Endothelial cell (in vitro differentiated cells): ENCODE measurements around the gene CAB39L. TPM values are rescaled to one million over a fixed set of nuclear protein-coding genes. Genes with fewer than 3 reads are reported as not detected.

ENCODE experiments used
- DNase-seq: peaks from one replicate; pipeline ENCODE4 v3.0.0; 2021; ENCODE audit warnings: low spot score
- H3K27ac Mint-ChIP-seq: one replicate; pipeline ENCODE4 v1.8.0; 2021; ENCODE audit warnings: mixed read lengths, inconsistent platforms; ENCODE audit not compliant: unreplicated experiment
- H3K27me3 Mint-ChIP-seq: one replicate; pipeline ENCODE4 v1.8.0; 2021; ENCODE audit warnings: mild to moderate bottlenecking, moderate library complexity, mixed read lengths, inconsistent platforms; ENCODE audit not compliant: unreplicated experiment
- H3K36me3 Mint-ChIP-seq: one replicate; pipeline ENCODE4 v1.8.0; 2021; ENCODE audit warnings: mild to moderate bottlenecking, low read depth, mixed read lengths, inconsistent platforms; ENCODE audit not compliant: unreplicated experiment
- H3K4me1 Mint-ChIP-seq: one replicate; pipeline ENCODE4 v1.8.0; 2021; ENCODE audit warnings: mild to moderate bottlenecking, mixed read lengths, inconsistent platforms; ENCODE audit not compliant: unreplicated experiment
- H3K4me3 Mint-ChIP-seq: one replicate; pipeline ENCODE4 v1.8.0; 2021; ENCODE audit warnings: mild to moderate bottlenecking, mixed read lengths, inconsistent platforms; ENCODE audit not compliant: unreplicated experiment
- H3K9me3 Mint-ChIP-seq: one replicate; pipeline ENCODE4 v1.8.0; 2021; ENCODE audit warnings: mixed read lengths, inconsistent platforms; ENCODE audit not compliant: unreplicated experiment
- CTCF ChIP-seq: fragments of 200-600 bp; sonication (generic); IDR thresholded peaks from one replicate; pipeline ENCODE4 v1.5.0; 2021; ENCODE audit warnings: antibody characterized with exemption; ENCODE audit not compliant: unreplicated experiment
- total RNA-seq: library from RNA; stranded (reverse); fragmentation: NEBNext Ultra II Directional; extraction: Animal tissue kit (Norgen Biotek cat#: 25700); gene quantifications from one replicate; pipeline ENCODE4 v1.2.1, GENCODE V29; 2021; ENCODE audit not compliant: unreplicated experiment

The CAB39L gene
- total RNA-seq, 1 donor from 2014 or later = 3.9 TPM

- Mint-ChIP-seq H3K27me3 (no peaks in the 10 kb centered on the region), H3K27ac (no peak overlapping the region), H3K9me3 (no peaks in the 10 kb centered on the region), H3K4me1 (peaks cover 7% of the 10 kb centered on the region), H3K36me3 (no peaks in the 10 kb centered on the region), H3K4me3 (no peak overlapping the region)
- no peak for TF ChIP-seq CTCF
- DNase-seq = no peak
Observed at GRCh38 chr13:49319551-49319950, 124.3 kb downstream of the CAB39L start.

GRCh38 chr13:49315756-49316482, 127.9 kb downstream of the CAB39L start:
- Mint-ChIP-seq H3K27me3 (no peaks in the 10 kb centered on the region), H3K36me3 (no peaks in the 10 kb centered on the region), H3K27ac (no peak overlapping the region), H3K4me1 (peaks cover 9% of the 10 kb centered on the region), H3K4me3 (no peak overlapping the region), H3K9me3 (no peaks in the 10 kb centered on the region)
- DNase-seq = no peak
- no peak for TF ChIP-seq CTCF

- Mint-ChIP-seq H3K27ac (no peak overlapping the region), H3K4me3 (no peak overlapping the region), H3K36me3 (no peaks in the 10 kb centered on the region), H3K27me3 (no peaks in the 10 kb centered on the region), H3K4me1 (peaks cover 6% of the 10 kb centered on the region), H3K9me3 (no peaks in the 10 kb centered on the region)
- no peak for TF ChIP-seq CTCF
- DNase-seq = no peak
Observed at GRCh38 chr13:49315036-49315565, 128.8 kb downstream of the CAB39L start.

GRCh38 chr13:49314344-49314882, 129.5 kb downstream of the CAB39L start:
- TF ChIP-seq CTCF = no peak
- Mint-ChIP-seq H3K36me3 (no peaks in the 10 kb centered on the region), H3K9me3 (no peaks in the 10 kb centered on the region), H3K4me3 (no peak overlapping the region), H3K27me3 (no peaks in the 10 kb centered on the region), H3K4me1 (peaks cover 6% of the 10 kb centered on the region), H3K27ac (no peak overlapping the region)
- no peak for DNase-seq

GRCh38 chr13:49311816-49312215, 132.0 kb downstream of the CAB39L start:
- H3K27me3 Mint-ChIP-seq = no peaks in the 10 kb centered on the region
- H3K4me3 Mint-ChIP-seq = no peak overlapping the region
- H3K27ac Mint-ChIP-seq = no peak overlapping the region
- H3K4me1 Mint-ChIP-seq = peaks cover 6% of the 10 kb centered on the region
- DNase-seq = no peak
- no peak for TF ChIP-seq CTCF
- H3K9me3 Mint-ChIP-seq = no peaks in the 10 kb centered on the region
- H3K36me3 Mint-ChIP-seq = no peaks in the 10 kb centered on the region
